Activated CD4-positive, alpha-beta memory T cell treated with anti-CD3 and anti-CD28 coated beads, Interleukin-2, amount 10 ng/mL, durations not matched to agents 7 days and 5 days (primary cell): ENCODE results near the gene PTP4A1. TPM values are rescaled to one million over a fixed set of nuclear protein-coding genes. Genes with fewer than 3 reads are reported as not detected.

Source experiments
- CTCF ChIA-PET: fragments of 350-600 bp; sonication (Branson Sonifier 250); formaldehyde crosslinking; loops from one replicate; lab custom pipeline; 2021; ENCODE audit warnings: antibody characterized with exemption, inconsistent platforms; lab: Charles Lee
- POLR2A ChIA-PET: fragments of 350-600 bp; sonication (Branson Sonifier 250); formaldehyde crosslinking; loops from one replicate; lab custom pipeline; 2021; ENCODE audit warnings: antibody characterized with exemption; lab: Charles Lee
- DNase-seq: peaks from one replicate; pipeline ENCODE4 v3.0.0-alpha.2; 2020
- H3K27ac Mint-ChIP-seq: one replicate; pipeline ENCODE4 v1.8.0; 2021; ENCODE audit warnings: mild to moderate bottlenecking, mixed read lengths
- H3K27me3 Mint-ChIP-seq: one replicate; pipeline ENCODE4 v1.8.0; 2021; ENCODE audit warnings: mixed read lengths
- H3K36me3 Mint-ChIP-seq: one replicate; pipeline ENCODE4 v1.8.0; 2021; ENCODE audit warnings: low read depth, mixed read lengths
- H3K4me1 Mint-ChIP-seq: one replicate; pipeline ENCODE4 v1.8.0; 2021; ENCODE audit warnings: mixed read lengths
- H3K4me3 Mint-ChIP-seq: one replicate; pipeline ENCODE4 v1.8.0; 2021; ENCODE audit warnings: mild to moderate bottlenecking, mixed read lengths
- H3K9me3 Mint-ChIP-seq: one replicate; pipeline ENCODE4 v1.8.0; 2021; ENCODE audit warnings: mixed read lengths
- total RNA-seq, 2 experiments: library from RNA; stranded (reverse); gene quantifications; one replicate each; pipeline ENCODE4 v1.2.3, GENCODE V29; 2021

PTP4A1 gene
- total RNA-seq, 2 experiments from 2014 or later: 62.7 to 63.7 TPM

- no peak for DNase-seq
Observed at GRCh38 chr6:63537201-63537958, 34.9 kb upstream of the PTP4A1 start.

GRCh38 chr6:63537959-63538300 lies 34.4 kb upstream of the PTP4A1 start:
- Mint-ChIP-seq H3K4me3 (no peak overlapping the region), H3K27me3 (peaks cover 26% of the 10 kb centered on the region), H3K27ac (no peak overlapping the region), H3K9me3 (peaks cover 2% of the 10 kb centered on the region), H3K36me3 (no peaks in the 10 kb centered on the region), H3K4me1 (peaks cover 1% of the 10 kb centered on the region)
- POLR2A ChIA-PET: no interaction called here
- CTCF ChIA-PET: no interaction called here
- no peak for DNase-seq

More at GRCh38 chr6:63537201-63537958, 34.9 kb upstream of the PTP4A1 start:
- CTCF ChIA-PET: no interaction called here
- POLR2A ChIA-PET: no interaction called here
- no peak overlapping the region for H3K27ac Mint-ChIP-seq
- no peak overlapping the region for H3K4me3 Mint-ChIP-seq
- peaks cover 21% of the 10 kb centered on the region for H3K27me3 Mint-ChIP-seq
- no peaks in the 10 kb centered on the region for H3K36me3 Mint-ChIP-seq
- no peaks in the 10 kb centered on the region for H3K9me3 Mint-ChIP-seq
- H3K4me1 Mint-ChIP-seq: peaks cover 1% of the 10 kb centered on the region

GRCh38 chr6:63538550-63538949 lies 33.7 kb upstream of the PTP4A1 start:
- CTCF ChIA-PET: no interaction called here

GRCh38 chr6:63543001-63543400 lies 29.3 kb upstream of the PTP4A1 start:
- Mint-ChIP-seq H3K9me3 (peaks cover 2% of the 10 kb centered on the region), H3K4me1 (no peaks in the 10 kb centered on the region), H3K27me3 (peaks cover 43% of the 10 kb centered on the region), H3K27ac (no peak overlapping the region), H3K36me3 (no peaks in the 10 kb centered on the region), H3K4me3 (no peak overlapping the region)
- DNase-seq: no peak
- ChIA-PET POLR2A (no interaction called here), CTCF (interaction anchor here (1.0 kb wide), 1 partner anchor 10 kb away, joined by 3 read pairs; no protein-coding TSS in a partner anchor)

More at GRCh38 chr6:63538550-63538949, 33.7 kb upstream of the PTP4A1 start:
- Mint-ChIP-seq H3K4me3 (no peak overlapping the region), H3K27me3 (peaks cover 32% of the 10 kb centered on the region), H3K9me3 (peaks cover 2% of the 10 kb centered on the region), H3K27ac (no peak overlapping the region), H3K36me3 (no peaks in the 10 kb centered on the region), H3K4me1 (peaks cover 1% of the 10 kb centered on the region)
- DNase-seq: no peak
- POLR2A ChIA-PET: no interaction called here

GRCh38 chr6:63543982-63544381 lies 28.3 kb upstream of the PTP4A1 start:
- Mint-ChIP-seq H3K4me3 (no peak overlapping the region), H3K9me3 (peaks cover 2% of the 10 kb centered on the region), H3K36me3 (no peaks in the 10 kb centered on the region), H3K27ac (no peak overlapping the region), H3K27me3 (peaks cover 44% of the 10 kb centered on the region), H3K4me1 (no peaks in the 10 kb centered on the region)
- ChIA-PET CTCF (interaction anchor here (1.0 kb wide), 1 partner anchor 11 kb away, joined by 3 read pairs; no protein-coding TSS in a partner anchor), POLR2A (no interaction called here)
- no peak for DNase-seq

- no peaks in the 10 kb centered on the region for H3K4me1 Mint-ChIP-seq
- H3K36me3 Mint-ChIP-seq: no peaks in the 10 kb centered on the region
- H3K27ac Mint-ChIP-seq: no peak overlapping the region
- no peak for DNase-seq
- H3K4me3 Mint-ChIP-seq: no peak overlapping the region
- H3K27me3 Mint-ChIP-seq: peaks cover 36% of the 10 kb centered on the region
- CTCF ChIA-PET: no interaction called here
- POLR2A ChIA-PET: no interaction called here
- H3K9me3 Mint-ChIP-seq: peaks cover 2% of the 10 kb centered on the region
Observed at GRCh38 chr6:63546236-63546635, 26.0 kb upstream of the PTP4A1 start.

GRCh38 chr6:63546697-63547096 lies 25.6 kb upstream of the PTP4A1 start:
- peaks cover 33% of the 10 kb centered on the region for H3K27me3 Mint-ChIP-seq
- CTCF ChIA-PET: no interaction called here
- H3K4me1 Mint-ChIP-seq: no peaks in the 10 kb centered on the region
- H3K9me3 Mint-ChIP-seq: peaks cover 2% of the 10 kb centered on the region
- POLR2A ChIA-PET: no interaction called here
- no peak overlapping the region for H3K4me3 Mint-ChIP-seq
- no peak overlapping the region for H3K27ac Mint-ChIP-seq
- DNase-seq: no peak
- no peaks in the 10 kb centered on the region for H3K36me3 Mint-ChIP-seq

- POLR2A ChIA-PET: no interaction called here
- no peak overlapping the region for H3K4me3 Mint-ChIP-seq
- CTCF ChIA-PET: no interaction called here
- H3K4me1 Mint-ChIP-seq: peaks cover 6% of the 10 kb centered on the region
- H3K9me3 Mint-ChIP-seq: no peaks in the 10 kb centered on the region
- no peaks in the 10 kb centered on the region for H3K36me3 Mint-ChIP-seq
- no peak for DNase-seq
- H3K27me3 Mint-ChIP-seq: peaks cover 19% of the 10 kb centered on the region
- H3K27ac Mint-ChIP-seq: no peak overlapping the region
Observed at GRCh38 chr6:63549076-63549475, 23.2 kb upstream of the PTP4A1 start.

- Mint-ChIP-seq H3K27me3 (peaks cover 20% of the 10 kb centered on the region), H3K4me1 (peaks cover 6% of the 10 kb centered on the region), H3K27ac (no peak overlapping the region), H3K9me3 (no peaks in the 10 kb centered on the region), H3K36me3 (no peaks in the 10 kb centered on the region), H3K4me3 (no peak overlapping the region)
- DNase-seq: no peak
- POLR2A ChIA-PET: interaction anchor here (0.8 kb wide), 1 partner anchor 65 kb away, joined by 3 read pairs; no protein-coding TSS in a partner anchor
- CTCF ChIA-PET: interaction anchor here (0.9 kb wide), 1 partner anchor 45 kb away, joined by 3 read pairs; no protein-coding TSS in a partner anchor
Observed at GRCh38 chr6:63553208-63553607, 19.1 kb upstream of the PTP4A1 start.

GRCh38 chr6:63553900-63554299 lies 18.4 kb upstream of the PTP4A1 start:
- no peak for DNase-seq
- Mint-ChIP-seq H3K9me3 (no peaks in the 10 kb centered on the region), H3K36me3 (no peaks in the 10 kb centered on the region), H3K4me3 (no peak overlapping the region), H3K27ac (no peak overlapping the region), H3K27me3 (peaks cover 22% of the 10 kb centered on the region), H3K4me1 (peaks cover 6% of the 10 kb centered on the region)
- CTCF ChIA-PET: no interaction called here
- POLR2A ChIA-PET: no interaction called here

GRCh38 chr6:63554782-63555181 lies 17.5 kb upstream of the PTP4A1 start:
- Mint-ChIP-seq H3K27ac (no peak overlapping the region), H3K9me3 (no peaks in the 10 kb centered on the region), H3K4me3 (no peak overlapping the region), H3K4me1 (peaks cover 6% of the 10 kb centered on the region), H3K36me3 (no peaks in the 10 kb centered on the region), H3K27me3 (peaks cover 22% of the 10 kb centered on the region)
- ChIA-PET POLR2A (no interaction called here), CTCF (no interaction called here)
- no peak for DNase-seq

- POLR2A ChIA-PET: no interaction called here
- no peaks in the 10 kb centered on the region for H3K36me3 Mint-ChIP-seq
- DNase-seq: no peak
- CTCF ChIA-PET: no interaction called here
- H3K4me3 Mint-ChIP-seq: no peak overlapping the region
- H3K9me3 Mint-ChIP-seq: no peaks in the 10 kb centered on the region
- H3K4me1 Mint-ChIP-seq: peaks cover 6% of the 10 kb centered on the region
- H3K27me3 Mint-ChIP-seq: peaks cover 26% of the 10 kb centered on the region
- H3K27ac Mint-ChIP-seq: no peak overlapping the region
Observed at GRCh38 chr6:63556369-63556768, 15.9 kb upstream of the PTP4A1 start.

- no peak for DNase-seq
- Mint-ChIP-seq H3K4me3 (no peak overlapping the region), H3K27me3 (peaks cover 26% of the 10 kb centered on the region), H3K4me1 (peaks cover 5% of the 10 kb centered on the region), H3K27ac (no peak overlapping the region), H3K36me3 (no peaks in the 10 kb centered on the region), H3K9me3 (no peaks in the 10 kb centered on the region)
- ChIA-PET POLR2A (no interaction called here), CTCF (no interaction called here)
Observed at GRCh38 chr6:63558278-63558677, 14.0 kb upstream of the PTP4A1 start.

- POLR2A ChIA-PET: no interaction called here
- Mint-ChIP-seq H3K9me3 (no peaks in the 10 kb centered on the region), H3K4me3 (no peak overlapping the region), H3K4me1 (no peaks in the 10 kb centered on the region), H3K27me3 (peaks cover 20% of the 10 kb centered on the region), H3K36me3 (no peaks in the 10 kb centered on the region), H3K27ac (no peak overlapping the region)
- no peak for DNase-seq
- CTCF ChIA-PET: no interaction called here
Observed at GRCh38 chr6:63560801-63561287, 11.4 kb upstream of the PTP4A1 start.
